ENCODE results near the gene CBLB.

The CBLB gene

GRCh38 chr3:105842449-105842848 is 26.4 kb downstream of the CBLB start:
- H3K79me2 ChIP-seq (ENCODE audit: insufficient read depth, low read length): no peaks in the 10 kb centered on the region
- no peak for TF ChIP-seq EZH2 (IDR thresholded peaks at IDR 0.05; ENCODE audit: borderline replicate concordance, low read depth, low read length, severe bottlenecking)
- TF ChIP-seq, protein P1, sequence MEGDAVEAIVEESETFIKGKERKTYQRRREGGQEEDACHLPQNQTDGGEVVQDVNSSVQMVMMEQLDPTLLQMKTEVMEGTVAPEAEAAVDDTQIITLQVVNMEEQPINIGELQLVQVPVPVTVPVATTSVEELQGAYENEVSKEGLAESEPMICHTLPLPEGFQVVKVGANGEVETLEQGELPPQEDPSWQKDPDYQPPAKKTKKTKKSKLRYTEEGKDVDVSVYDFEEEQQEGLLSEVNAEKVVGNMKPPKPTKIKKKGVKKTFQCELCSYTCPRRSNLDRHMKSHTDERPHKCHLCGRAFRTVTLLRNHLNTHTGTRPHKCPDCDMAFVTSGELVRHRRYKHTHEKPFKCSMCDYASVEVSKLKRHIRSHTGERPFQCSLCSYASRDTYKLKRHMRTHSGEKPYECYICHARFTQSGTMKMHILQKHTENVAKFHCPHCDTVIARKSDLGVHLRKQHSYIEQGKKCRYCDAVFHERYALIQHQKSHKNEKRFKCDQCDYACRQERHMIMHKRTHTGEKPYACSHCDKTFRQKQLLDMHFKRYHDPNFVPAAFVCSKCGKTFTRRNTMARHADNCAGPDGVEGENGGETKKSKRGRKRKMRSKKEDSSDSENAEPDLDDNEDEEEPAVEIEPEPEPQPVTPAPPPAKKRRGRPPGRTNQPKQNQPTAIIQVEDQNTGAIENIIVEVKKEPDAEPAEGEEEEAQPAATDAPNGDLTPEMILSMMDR (IDR thresholded peaks at IDR 0.05; ENCODE audit: borderline replicate concordance, extremely low read depth, low read length, poor library complexity, severe bottlenecking): no peak
- H3K36me3 ChIP-seq (ENCODE audit: insufficient read depth, low read length): no peaks in the 10 kb centered on the region
- no peaks in the 10 kb centered on the region for H3K9me3 ChIP-seq (ENCODE audit: insufficient read depth, low read length, severe bottlenecking)
- no peak overlapping the region for H3K27ac ChIP-seq (ENCODE audit: low read length)
- H3K9ac ChIP-seq (ENCODE audit: low read depth, low read length): no peak overlapping the region
- H3K27me3 ChIP-seq (ENCODE audit: insufficient read depth, low read length, poor library complexity): no peaks in the 10 kb centered on the region
- DNase-seq (no peak), ATAC-seq (ENCODE audit: insufficient read depth, low read depth) (no peak)
- H3K4me1 ChIP-seq (ENCODE audit: insufficient read depth, low read length): no peaks in the 10 kb centered on the region
- no peak overlapping the region for H3K4me2 ChIP-seq (ENCODE audit: insufficient read depth, low read length)
- peaks cover 3% of the 10 kb centered on the region; the same call in 1 of the 2 replicates for H4K20me1 ChIP-seq (ENCODE audit: insufficient read depth, low read length)
- no peak overlapping the region for H3K4me3 ChIP-seq (ENCODE audit: low read depth in 1 of 2, low read length in 2 of 2)
- no peak overlapping the region for H2AFZ ChIP-seq (ENCODE audit: low read depth, low read length)

GRCh38 chr3:105837947-105838346 is 30.9 kb downstream of the CBLB start:
- no peaks in the 10 kb centered on the region for H3K36me3 ChIP-seq (ENCODE audit: insufficient read depth, low read length)
- TF ChIP-seq EZH2 (IDR thresholded peaks at IDR 0.05; ENCODE audit: borderline replicate concordance, low read depth, low read length, severe bottlenecking): no peak
- TF ChIP-seq, protein P1 (IDR thresholded peaks at IDR 0.05; ENCODE audit: borderline replicate concordance, extremely low read depth, low read length, poor library complexity, severe bottlenecking): no peak
- H2AFZ ChIP-seq (ENCODE audit: low read depth, low read length): no peak overlapping the region
- ATAC-seq (ENCODE audit: insufficient read depth, low read depth) (no peak), DNase-seq (no peak)
- H3K27ac ChIP-seq (ENCODE audit: low read length): no peak overlapping the region
- H3K9ac ChIP-seq (ENCODE audit: low read depth, low read length): no peak overlapping the region
- H3K27me3 ChIP-seq (ENCODE audit: insufficient read depth, low read length, poor library complexity): no peaks in the 10 kb centered on the region
- H3K9me3 ChIP-seq (ENCODE audit: insufficient read depth, low read length, severe bottlenecking): no peaks in the 10 kb centered on the region
- H3K79me2 ChIP-seq (ENCODE audit: insufficient read depth, low read length): no peaks in the 10 kb centered on the region
- no peak overlapping the region for H3K4me2 ChIP-seq (ENCODE audit: insufficient read depth, low read length)
- no peak overlapping the region for H3K4me3 ChIP-seq (ENCODE audit: low read depth in 1 of 2, low read length in 2 of 2)
- no peaks in the 10 kb centered on the region for H3K4me1 ChIP-seq (ENCODE audit: insufficient read depth, low read length)
- H4K20me1 ChIP-seq (ENCODE audit: insufficient read depth, low read length): no peaks in the 10 kb centered on the region

DNA sequence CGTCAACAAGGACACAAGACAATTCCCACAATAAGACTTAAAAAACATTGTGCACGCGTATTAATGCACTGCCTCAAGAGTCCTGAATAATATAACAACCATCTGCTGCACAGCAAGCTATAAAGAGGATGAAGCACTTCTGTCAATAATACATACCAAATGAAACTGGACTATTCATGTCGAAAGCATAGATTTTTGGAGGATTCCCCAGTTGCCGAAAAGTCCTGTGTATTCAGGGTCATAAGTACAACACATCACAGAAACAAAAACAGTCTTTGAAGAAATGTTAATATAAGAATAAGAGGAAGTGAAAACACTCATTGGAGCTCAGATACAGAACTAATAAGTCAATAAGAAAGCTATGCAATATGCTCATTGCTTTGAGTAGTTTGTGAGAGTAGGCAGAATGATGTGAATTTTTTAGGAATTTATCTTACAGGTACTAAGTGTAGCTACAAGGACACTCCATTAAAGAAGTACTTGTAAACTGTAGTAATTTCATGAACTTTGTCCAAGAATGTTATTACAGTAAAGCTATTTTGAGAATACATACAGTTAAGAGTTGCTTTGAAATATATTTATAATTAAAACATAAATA is 31.6 kb downstream of the CBLB start:
- DNase-seq: no peak
- no peak overlapping the region for H3K4me2 ChIP-seq (ENCODE audit: insufficient read depth, low read length)
- H2AFZ ChIP-seq (ENCODE audit: low read depth, low read length): no peak overlapping the region
- no peak for ATAC-seq (ENCODE audit: insufficient read depth, low read depth)
- no peaks in the 10 kb centered on the region for H3K27me3 ChIP-seq (ENCODE audit: insufficient read depth, low read length, poor library complexity)
- no peak overlapping the region for H3K4me3 ChIP-seq (ENCODE audit: low read depth in 1 of 2, low read length in 2 of 2)
- no peak overlapping the region for H3K9ac ChIP-seq (ENCODE audit: low read depth, low read length)
- no peak for TF ChIP-seq EZH2 (IDR thresholded peaks at IDR 0.05; ENCODE audit: borderline replicate concordance, low read depth, low read length, severe bottlenecking)
- TF ChIP-seq, protein P1 (IDR thresholded peaks at IDR 0.05; ENCODE audit: borderline replicate concordance, extremely low read depth, low read length, poor library complexity, severe bottlenecking): no peak
- H3K79me2 ChIP-seq (ENCODE audit: insufficient read depth, low read length): no peaks in the 10 kb centered on the region
- no peaks in the 10 kb centered on the region for H3K9me3 ChIP-seq (ENCODE audit: insufficient read depth, low read length, severe bottlenecking)
- no peaks in the 10 kb centered on the region for H4K20me1 ChIP-seq (ENCODE audit: insufficient read depth, low read length)
- no peak overlapping the region for H3K27ac ChIP-seq (ENCODE audit: low read length)
- no peaks in the 10 kb centered on the region for H3K36me3 ChIP-seq (ENCODE audit: insufficient read depth, low read length)
- H3K4me1 ChIP-seq (ENCODE audit: insufficient read depth, low read length): no peaks in the 10 kb centered on the region
